ENCODE data around the gene ZAR1L. TPM values are rescaled to one million over a fixed set of nuclear protein-coding genes. Genes with fewer than 3 reads are reported as not detected.

ZAR1L gene
- total RNA-seq, 2 donors from 2014 or later: not detected

GRCh38 chr13:32262619-32263018 is 52.5 kb downstream of the ZAR1L start:
- intact Hi-C loops (cut with DNase I, micrococcal nuclease): no loop called here
- no peak for ATAC-seq
- no peak for DNase-seq

DNA sequence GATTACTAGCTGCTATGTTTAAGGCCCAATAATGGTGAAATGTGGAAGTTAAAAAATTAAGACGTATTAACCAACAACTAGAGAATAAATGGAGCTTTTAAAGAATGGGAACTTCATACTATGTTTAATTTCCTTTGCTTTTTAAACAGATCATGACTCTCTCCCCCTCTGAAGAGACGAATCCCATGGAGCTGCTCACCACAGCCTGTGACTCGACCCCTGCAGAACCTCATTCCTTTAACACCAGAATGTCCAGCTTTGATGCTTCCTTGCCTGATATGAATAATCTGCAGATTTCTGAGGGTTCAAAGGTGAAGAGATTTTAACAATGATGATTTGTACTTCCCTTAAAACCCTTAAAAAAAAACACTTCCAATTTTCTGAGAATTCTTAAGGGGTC is 53.0 kb downstream of the ZAR1L start:
- DNase-seq (no peak), ATAC-seq (no peak)
- intact Hi-C loops (cut with DNase I, micrococcal nuclease): no loop called here

DNA sequence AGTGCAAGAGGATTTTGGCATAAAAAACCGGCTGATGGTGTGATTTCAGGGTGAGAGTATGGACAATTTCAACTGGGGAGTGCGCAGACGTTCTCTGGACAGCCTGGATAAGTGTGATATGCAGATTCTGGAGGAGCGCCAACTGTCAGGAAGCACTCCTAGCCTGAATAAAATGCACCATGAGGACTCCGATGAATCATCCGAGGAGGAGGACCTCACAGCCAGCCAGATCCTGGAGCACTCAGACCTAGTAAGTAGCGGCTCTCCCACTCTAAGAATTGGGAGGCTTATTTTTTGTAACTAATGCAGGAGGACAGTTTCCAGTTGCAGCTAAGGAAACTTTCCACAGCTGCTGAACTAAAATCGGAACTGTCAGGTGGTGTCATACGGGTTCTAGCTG is 53.6 kb downstream of the ZAR1L start:
- ATAC-seq: peak; percentile 27
- DNase-seq: peak; percentile 41 to 72
- intact Hi-C loops (cut with DNase I, micrococcal nuclease): no loop called here

GRCh38 chr13:32259116-32259515 is 56.0 kb downstream of the ZAR1L start:
- DNase-seq (no peak), ATAC-seq (no peak)

DNA sequence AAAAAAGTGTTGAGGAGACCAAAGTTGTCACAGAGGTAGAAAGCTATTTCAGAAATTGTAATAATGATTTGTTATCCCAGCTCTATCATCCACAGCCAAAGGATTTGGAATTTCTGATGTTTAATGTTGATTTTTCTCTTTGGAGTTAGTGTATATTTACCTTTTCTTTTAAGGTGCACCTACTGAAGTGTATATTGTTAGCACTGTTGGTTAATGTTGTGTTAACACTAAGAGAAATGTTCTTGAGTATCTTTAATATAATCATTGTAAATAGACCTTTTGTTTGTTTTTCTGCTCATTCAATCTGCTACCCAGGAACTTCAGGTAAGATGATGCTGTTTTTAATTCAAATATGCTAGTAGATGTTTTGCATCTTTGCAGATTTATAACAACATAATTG is 57.5 kb downstream of the ZAR1L start:
- intact Hi-C loops (cut with DNase I, micrococcal nuclease): no loop called here
- ATAC-seq: no peak
- no peak for DNase-seq

More at GRCh38 chr13:32259116-32259515, 56.0 kb downstream of the ZAR1L start:
- intact Hi-C loops (cut with DNase I, micrococcal nuclease): no loop called here

- intact Hi-C loops (cut with DNase I, micrococcal nuclease): no loop called here
- no peak for ATAC-seq
- DNase-seq: no peak
These were observed 58.9 kb downstream of the ZAR1L start for GRCh38 chr13:32256243-32256642.

GRCh38 chr13:32255724-32256109 is 59.4 kb downstream of the ZAR1L start:
- intact Hi-C loops (cut with DNase I, micrococcal nuclease): no loop called here
- peak; percentile 63 for ATAC-seq
- no peak for DNase-seq

DNA sequence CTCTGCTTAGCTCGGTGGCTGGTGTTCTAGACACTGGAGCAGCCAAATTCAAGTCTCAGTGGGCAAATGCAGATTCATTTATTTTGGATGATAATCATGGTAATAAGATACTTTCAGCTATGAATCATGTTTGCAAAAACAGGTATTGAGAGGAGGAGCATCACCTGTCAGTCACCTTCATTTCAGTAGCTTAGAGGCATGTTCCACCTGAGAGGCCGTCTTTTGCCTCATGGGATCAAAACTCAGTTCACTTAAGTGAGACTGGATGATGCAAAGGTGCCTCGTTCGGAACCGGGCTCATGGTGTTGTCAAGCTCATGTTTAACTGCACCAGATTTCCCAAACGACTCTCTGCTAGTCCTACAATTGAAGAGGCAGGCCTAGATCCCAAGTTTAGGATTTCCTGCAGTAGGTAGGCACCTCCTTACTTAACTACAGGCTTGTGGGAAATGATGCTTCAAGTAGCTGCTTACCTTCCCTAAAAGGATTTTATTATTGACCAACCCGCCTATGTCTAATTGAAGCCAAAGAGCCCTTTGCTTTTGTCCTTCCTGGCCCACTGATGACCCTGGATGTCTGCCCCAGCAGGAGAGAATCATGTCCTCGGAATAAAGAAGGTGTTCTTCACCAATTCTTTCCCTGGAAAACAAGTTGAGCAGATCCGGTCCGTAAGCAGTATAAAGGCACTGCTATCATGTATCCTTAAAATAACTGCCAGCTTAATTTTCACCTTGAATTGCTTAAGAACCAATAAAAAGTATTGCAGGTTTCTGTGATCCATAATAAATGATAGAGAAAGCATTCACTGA is 60.0 kb downstream of the ZAR1L start:
- intact Hi-C loops (cut with DNase I, micrococcal nuclease): no loop called here
- DNase-seq (no peak), ATAC-seq (no peak)

- intact Hi-C loops (cut with DNase I, micrococcal nuclease): no loop called here
- DNase-seq (no peak), ATAC-seq (peak; percentile 48)
These were observed 60.7 kb downstream of the ZAR1L start for GRCh38 chr13:32254416-32254815.

- intact Hi-C loops (cut with DNase I, micrococcal nuclease): no loop called here
- DNase-seq (no peak), ATAC-seq (peak; percentile 87)
These were observed 61.2 kb downstream of the ZAR1L start for GRCh38 chr13:32253911-32254399.

Other genes with a start within 250 kb of the ZAR1L start
- gene BRCA2, start 145 bp upstream of the ZAR1L start, total RNA-seq: 1 to 10 TPM; 1.7 to 4.2 TPM
- gene N4BP2L1, start 112.8 kb upstream of the ZAR1L start, total RNA-seq: 10 to 100 TPM in 1 of 2 donors, 1 to 10 TPM in 1; 6.6 to 10.5 TPM
- gene N4BP2L2, start 223.4 kb upstream of the ZAR1L start, total RNA-seq: 100 to 1,000 TPM in 1 of 2 donors, 10 to 100 TPM in 1; 87.6 to 101 TPM

Measured in left colon (tissue), 2 donors.